GM21717 (cell line): Measurements from ENCODE around the gene DNAJC5.
"Not testable (repeated sequence)": the region's sequence is repeated elsewhere in the genome, so short reads cannot be mapped to it uniquely, and the experiment has no call there.

Experiments
- ATAC-seq: cut with Tn5 transposase; IDR thresholded peaks from one replicate; pipeline ENCODE4 v1.9.1; 2021; ENCODE audit warnings: mild to moderate bottlenecking, moderate library complexity; ENCODE audit not compliant: unreplicated experiment

DNAJC5 gene

DNA sequence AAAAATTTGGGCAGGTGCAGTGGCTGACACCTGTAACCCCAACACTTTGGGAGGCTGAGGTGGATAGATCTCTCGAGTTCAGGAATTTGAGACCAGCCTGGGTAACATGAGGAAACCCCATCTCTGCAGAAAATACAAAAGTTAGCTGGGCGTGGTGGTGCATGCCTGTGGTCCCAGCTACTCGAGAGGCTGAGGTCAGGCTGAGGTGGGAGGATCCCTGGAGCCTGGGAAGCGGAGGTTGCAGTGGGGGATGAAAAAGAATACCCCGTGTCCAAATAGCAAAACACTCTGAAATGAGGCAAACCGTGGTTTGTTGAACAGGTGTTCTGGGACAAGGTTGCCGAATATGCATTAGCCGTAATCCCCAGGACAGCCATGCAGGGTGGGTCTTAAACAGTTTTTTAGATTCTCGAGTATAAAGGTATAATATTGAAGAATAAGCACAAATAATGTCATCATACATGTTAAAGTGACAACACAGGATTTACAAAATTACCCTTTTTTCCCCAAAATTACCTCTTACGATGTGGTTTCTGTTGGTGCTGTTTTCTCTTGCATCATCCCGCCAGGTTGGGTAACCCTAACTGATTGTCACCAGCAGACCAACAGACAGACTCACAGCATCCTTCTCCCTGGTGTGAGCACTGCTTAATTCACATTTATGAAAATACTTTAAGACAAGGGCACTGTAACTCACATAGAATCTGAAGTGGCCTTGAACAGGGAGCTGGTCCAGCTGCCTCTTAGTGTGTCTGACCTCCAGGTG is 9.1 kb downstream of the DNAJC5 start:
- ATAC-seq, result no peak

DNA sequence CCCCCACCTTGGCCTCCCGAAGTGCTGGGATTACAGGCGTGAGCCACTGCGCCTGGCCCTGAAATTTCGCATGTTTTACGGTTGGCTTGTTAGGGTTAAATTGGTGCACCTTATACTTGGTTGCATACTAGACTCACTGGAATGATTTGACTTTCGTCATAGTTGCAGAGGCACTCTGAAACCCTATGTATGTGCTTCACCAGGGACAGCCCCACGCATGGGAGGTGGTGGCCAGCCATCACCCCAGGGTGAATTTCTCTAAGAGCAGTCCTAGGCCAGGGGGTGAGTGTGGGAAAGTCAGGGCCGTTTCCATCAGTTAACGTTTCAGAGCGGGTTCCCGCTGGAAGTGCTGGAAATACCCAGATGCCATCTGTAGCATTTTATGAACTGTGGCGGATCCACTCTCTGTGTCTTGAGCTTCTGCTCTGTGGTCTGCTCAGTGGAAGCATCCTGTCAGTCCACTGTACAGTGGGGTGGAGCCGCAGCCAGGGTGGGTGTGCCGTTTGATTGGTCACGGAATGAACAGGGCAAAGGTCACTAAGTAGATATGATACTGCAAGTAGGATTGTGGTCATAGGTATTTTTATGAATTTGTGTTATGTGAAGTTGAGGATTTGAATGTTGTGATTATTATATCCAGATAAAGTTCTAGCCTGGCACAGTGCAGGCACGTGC is 13.2 kb downstream of the DNAJC5 start:
- no peak for ATAC-seq

DNA sequence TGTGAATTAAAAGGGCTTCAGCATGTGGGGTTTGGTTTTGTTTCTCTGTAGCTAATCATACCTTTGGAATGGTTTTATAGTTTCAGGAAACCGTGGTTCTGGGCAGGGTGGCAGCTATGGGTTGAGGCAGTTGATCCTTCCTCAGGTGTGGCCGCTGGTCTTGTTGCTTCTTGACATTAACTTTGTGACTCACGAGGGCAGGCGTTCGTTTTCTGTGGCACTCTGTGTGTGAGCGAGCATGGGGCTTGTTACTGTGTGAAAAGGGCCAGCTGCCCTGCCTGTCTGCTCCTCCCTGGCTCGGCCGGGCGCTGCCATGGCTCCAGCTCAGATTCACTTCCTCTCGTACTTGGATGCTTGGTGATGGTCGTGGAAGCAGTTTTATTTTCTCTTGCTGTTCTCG is 16.2 kb downstream of the DNAJC5 start:
- ATAC-seq, result no peak

DNA sequence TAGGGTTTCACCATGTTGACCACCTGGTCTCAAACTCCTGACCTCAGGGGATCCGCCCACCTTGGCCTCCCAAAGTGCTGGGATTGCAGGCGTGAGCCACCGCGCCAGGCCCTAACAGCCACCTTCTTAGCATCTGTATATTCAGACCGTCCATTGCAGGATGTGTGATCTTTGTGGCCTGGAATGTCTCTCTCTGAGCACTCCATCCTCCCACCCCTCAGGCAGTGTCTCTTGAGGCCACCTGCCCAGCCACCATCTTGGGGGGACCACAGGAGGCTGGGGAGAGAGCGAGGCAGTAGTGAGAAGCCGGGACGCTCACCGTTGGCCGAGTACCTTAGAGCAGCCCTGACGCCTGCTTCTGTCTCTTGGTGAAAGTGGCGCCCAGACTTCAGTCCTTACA is 18.8 kb downstream of the DNAJC5 start:
- ATAC-seq, result no peak

DNA sequence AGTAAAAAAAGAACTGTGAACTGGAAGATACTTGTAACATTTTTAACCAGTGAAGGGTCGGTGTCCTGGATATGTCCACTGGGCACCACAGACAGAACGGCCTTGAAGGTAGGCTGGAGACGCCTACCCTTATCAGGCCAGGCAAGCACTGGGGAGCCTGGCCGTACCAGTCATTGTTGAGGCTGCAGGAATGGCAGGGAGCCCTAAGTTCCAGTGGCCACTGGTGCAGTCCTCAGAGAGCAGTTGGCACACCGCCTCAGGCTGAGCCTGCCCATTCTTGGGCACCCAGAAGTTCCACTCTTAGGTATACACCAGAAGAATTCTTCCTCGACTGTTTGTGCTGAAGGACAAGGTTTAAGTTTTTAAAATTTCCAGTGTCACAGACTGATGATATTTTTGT is 20.5 kb downstream of the DNAJC5 start:
- no peak for ATAC-seq

DNA sequence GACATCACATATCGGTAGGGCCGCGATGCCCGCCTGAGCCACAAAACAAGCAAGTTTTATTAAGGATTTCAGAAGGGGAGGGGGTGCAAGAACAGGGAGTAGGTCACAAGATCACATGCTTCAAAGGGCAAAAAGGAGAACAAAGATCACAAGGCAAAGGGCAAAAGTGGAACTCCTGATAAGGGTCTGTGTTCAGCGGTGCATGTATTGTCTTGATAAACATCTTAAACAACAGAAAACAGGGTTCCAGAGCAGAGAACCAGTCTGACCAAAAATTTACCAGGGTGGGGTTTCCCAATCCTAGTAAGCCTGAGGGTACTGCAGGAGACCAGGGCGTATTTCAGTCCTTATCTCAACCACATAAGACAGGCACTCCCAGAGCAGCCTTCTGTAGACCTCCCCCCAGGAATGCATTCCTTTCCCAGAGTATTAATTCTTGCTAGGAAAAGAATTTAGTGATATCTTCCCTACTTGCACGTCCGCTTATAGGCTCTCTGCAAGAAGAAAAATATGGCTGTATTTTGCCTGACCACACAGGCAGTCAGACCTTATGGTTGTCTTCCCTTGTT is 21.5 kb downstream of the DNAJC5 start:
- ATAC-seq, result not testable (repeated sequence)

DNA sequence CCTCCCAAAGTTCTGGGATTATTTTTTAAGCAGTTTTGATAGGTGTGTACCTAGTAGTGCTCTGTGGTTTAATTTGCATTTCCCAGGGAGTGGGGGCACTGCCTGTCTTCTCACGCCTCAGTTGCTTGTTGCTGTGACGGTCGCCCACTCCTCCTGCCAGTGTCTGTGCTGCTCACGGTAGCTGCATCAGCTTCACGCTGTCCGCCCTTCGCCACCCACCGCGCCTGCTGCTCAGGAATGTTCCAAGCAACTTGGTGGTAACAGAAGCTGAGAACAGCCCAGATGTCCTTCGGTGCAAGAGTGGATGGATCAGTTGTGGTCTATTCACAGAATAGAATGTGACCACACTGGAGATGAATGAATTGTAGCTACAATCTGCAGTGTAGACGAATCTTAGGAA is 22.9 kb downstream of the DNAJC5 start:
- no peak for ATAC-seq

DNA sequence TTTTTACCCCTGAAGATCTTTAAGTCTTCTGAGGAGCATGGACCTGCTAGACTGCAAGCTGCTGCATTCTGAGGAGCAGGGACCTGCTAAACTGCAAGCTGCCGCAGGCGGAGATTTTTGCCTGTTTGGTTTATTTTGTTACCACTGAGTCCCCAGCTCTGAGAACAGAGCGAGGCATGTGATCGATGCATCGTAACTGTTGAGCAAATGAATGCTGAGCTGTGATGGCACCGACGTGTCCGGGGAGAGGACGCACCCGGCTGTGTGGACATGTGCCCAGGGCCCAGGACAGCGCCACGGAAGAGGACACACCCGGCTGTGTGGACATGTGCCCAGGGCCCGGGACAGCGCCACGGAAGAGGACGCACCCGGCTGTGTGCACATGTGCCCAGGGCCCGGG is 24.2 kb downstream of the DNAJC5 start:
- no peak for ATAC-seq

DNA sequence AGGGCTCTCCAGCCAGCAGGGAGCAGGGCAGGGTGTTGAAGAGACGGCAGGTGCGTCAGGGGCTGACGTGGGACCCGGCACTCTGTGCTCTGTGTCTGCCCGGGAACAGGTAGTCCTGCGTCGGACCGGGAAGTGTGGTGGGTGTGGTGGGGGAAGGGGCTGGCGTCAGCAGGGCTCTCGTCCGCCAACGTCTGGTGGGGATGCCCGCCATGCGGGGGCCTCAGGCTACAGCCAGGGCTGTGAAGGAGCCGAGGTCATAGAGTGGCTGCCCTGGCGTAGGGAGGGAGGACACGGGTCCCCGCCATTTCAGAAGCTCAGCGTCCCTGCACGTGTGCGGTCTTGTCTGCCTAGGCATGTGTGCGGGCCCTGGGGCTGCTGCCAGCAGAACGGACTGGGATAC is 25.3 kb downstream of the DNAJC5 start:
- no peak for ATAC-seq

DNA sequence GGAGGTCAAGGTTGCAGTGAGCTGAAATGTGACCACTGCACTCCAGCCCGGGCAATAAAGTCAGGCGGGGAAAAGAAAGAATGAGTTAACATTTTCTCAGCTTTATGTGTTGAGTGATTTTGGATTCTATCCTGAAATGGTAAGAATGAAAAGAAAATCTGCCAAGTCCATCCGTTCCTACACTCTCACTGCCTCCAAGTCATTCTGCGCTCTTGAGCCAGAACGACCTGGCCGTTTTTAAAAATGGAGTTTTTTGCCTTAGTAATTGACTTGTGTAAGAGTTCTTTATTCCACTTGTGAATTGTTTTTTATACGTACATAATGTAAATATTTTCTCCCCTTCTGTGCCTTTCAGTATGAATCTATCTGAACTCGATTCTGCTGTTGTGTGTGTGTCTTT is 28.7 kb downstream of the DNAJC5 start:
- no peak for ATAC-seq

DNA sequence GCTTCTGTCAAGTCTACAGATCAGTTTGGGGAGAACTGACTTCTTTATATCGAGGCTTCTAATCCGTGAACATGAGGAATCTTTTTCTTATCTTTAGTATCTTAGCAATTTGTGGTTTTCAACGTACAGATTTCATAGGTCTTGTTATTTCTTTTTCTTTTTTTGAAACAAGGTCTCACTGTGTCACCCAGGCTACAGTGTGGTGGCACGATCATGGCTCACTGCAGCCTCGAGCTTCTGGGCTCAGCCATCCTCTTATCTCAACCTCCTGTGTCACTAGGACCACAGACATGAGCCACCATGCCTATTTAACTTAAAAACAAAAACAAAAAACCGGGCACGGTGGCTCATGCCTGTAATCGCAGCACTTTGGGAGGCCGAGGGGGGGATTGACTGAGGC is 29.3 kb downstream of the DNAJC5 start:
- ATAC-seq, result no peak

DNA sequence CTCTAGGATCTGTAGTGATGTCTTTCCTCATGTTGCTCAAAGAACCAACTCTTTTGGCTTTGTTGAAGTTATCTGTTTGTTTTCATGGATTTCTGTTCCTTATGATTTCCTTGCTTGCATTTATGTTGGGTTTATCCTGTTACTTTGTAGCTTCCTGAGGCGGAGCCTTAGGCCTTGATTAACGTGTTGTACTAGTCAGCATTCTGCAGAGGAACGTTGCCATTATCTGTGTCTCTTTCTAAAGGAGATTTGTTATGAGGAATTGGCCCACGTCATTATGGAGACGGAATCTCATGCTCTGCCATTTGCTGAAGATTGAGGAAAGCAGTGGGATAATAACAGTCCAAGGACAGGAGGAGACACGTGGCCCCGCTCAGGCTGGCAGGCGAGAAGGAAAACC is 31.4 kb downstream of the DNAJC5 start:
- no peak for ATAC-seq

DNA sequence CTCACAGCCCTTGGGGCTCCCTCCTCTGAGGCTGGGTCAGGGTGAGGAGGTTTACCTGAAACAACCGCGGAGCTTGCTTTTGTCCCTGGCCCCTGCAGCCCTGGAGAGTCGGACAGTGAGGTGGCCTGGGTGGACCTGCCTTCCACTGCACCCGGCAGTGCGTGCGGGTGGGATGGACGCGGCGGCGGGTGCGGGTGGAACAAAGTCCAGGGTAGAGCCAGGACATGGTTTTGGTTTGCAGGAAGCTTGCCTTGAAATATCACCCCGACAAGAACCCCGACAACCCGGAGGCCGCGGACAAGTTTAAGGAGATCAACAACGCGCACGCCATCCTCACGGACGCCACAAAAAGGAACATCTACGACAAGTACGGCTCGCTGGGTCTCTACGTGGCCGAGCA is 34.1 kb downstream of the DNAJC5 start:
- no peak for ATAC-seq

DNA sequence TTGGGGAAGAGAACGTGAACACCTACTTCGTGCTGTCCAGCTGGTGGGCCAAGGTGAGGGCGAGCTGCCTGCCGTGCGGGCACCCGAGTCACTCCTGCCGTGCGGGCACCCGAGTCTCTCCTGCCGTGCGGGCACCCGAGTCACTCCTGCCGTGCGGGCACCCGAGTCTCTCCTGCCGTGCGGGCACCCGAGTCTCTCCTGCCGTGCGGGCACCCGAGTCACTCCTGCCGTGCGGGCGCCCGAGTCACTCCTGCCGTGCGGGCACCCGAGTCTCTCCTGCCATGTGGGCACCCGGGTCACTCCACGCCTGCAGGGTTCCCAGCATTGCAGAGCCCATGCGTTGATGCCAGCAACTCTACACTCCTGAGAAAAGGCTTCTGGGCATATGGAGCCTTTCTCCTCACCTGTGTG is 34.6 kb downstream of the DNAJC5 start:
- not testable (repeated sequence) for ATAC-seq

DNA sequence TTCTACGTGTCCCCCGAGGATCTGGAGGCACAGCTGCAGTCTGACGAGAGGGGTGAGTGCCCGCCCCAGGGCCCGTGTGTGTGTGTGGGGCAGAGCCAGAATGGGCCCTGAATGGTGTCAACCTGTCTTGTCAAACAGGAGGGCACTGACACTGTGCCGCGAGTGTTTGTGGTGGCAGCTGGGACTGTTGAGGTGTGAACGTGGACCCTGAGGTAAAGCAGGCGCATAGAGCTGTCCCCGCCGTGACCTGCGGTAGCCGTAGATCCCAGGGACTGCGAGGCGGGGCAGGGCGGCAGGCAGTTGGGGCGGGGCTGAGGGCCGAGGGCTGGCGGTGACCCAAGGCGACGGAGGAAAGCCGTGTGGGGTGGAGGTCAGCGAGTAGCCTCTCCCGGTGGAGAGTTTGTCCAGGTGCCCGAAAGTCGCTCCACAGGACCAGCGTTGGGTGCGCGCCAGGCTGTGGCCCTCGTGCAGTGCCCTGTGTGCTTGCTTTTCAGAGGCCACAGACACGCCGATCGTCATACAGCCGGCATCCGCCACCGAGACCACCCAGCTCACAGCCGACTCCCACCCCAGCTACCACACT is 36.1 kb downstream of the DNAJC5 start:
- no peak for ATAC-seq

DNA sequence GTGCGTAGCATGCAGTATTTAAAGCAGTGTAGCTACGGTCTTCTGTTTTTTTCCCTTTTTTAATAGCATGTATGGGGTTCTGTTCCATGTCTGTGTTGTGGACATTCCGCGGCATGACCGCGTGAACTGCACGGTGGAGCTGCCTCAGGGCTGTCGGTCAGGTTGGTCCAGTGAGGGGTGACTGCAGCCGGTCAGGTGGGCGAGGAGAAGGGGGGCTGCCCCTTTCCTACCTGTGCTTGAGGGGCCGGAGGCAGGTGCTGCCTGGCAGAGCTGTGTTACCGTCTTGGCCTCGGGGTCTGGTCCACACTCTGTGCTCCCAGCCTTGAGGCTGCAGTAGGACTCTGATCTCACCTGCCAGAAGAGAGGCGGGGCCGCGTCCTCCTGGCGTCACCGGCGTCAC is 36.8 kb downstream of the DNAJC5 start:
- ATAC-seq, result no peak

DNA sequence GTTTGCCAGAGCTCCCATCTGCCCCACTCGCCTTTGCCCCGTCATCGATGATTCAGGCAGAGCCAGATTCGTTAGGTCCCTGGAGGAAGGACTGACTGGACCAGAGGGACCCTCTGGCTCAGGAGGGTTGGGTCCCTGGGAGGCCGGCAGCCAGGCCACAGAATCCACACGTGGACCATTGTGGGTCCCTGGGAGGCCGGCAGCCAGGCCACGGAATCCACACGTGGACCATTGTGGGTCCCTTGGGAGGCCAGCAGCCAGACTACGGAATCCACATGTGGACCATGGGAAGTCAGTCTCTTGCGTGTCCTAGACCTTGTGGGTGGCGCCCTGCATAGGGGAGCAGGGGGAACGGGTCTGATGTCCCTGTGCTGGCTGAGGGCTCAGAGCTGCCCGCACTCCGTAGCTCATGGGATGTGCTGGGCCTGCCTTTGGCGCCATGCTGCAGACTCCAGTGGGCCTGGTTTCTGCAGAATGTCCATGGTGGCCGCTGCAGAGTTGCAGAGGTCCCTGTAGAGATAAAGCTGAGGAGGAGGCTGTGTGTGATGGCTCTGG is 37.8 kb downstream of the DNAJC5 start:
- no peak for ATAC-seq

DNA sequence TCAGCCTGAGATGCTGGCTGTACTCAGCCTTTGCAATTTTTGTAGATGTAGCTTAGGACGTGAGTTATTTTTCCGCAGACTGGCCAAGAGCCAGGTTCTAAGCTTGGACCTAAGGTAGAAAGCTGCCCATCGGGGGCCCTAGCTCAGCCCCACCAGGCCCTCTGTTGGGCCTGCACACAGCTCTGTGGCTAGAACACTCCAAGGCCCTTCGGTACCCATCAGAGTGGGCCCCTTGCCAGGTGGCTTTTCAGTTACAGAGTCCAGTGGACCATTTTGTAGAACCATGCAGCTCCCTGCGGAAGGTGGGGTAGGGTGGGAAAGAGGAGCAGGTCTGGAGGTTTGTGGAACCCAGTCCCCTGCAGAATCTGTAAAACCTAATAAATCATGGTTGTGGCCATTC is 38.7 kb downstream of the DNAJC5 start:
- ATAC-seq, result no peak

DNA sequence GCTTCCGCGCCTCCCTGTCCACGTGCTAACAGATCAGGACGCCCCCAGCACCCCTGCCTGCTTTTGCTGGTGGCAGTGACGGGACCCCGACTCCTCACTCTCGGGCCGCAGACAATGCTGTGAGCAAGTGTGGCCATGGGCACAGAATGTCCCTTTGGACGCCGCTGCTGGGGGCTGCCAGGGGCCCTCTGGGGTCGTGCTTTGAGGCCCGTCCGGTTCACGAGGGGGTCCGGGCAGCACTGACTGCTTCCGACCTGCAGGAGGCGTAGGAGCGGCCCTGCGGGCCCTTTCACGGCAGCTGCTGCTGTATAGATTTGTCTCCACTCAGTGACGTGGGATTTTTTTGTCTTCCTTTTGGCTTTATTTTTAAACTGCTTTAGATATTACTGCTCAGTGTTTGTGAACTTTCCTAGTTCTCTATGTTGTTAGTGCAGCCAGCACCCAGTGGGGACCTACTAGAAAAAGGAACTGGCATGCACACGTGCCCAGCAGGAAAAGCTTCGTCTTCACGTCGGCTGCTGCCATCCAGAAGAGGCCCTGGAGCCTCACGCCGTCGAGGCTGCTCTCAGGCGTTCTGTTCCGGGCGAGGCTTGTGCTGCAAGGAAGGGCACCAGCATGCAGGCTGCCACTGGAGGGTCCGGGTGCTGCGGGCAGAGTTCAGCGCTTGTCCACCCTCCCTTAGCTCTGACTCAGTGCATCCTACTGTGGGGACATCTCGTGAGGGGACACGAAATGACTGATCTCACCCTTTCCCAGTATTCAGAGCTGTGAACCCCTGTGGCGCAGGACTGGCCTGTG is 39.5 kb downstream of the DNAJC5 start:
- ATAC-seq, result no peak

DNA sequence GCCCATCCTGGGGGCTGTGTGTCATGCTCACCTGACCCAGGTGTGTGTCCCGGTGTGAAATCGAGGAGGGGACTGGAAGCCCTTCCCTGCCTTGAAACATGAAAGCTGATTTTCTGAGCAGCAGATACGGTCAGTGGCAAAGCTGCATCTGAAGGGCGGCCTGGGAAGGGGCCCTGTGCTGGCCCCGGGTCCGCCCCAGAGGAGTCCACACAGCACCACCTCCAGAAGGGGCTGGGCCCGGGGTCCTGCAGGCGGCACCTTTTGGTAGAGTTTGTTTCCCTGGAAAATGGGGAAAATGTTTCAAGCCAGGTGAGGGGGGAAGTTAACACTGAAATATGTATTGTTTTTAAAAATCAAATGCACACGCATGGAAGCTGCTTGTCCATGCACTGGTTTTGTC is 40.5 kb downstream of the DNAJC5 start:
- no peak for ATAC-seq

DNA sequence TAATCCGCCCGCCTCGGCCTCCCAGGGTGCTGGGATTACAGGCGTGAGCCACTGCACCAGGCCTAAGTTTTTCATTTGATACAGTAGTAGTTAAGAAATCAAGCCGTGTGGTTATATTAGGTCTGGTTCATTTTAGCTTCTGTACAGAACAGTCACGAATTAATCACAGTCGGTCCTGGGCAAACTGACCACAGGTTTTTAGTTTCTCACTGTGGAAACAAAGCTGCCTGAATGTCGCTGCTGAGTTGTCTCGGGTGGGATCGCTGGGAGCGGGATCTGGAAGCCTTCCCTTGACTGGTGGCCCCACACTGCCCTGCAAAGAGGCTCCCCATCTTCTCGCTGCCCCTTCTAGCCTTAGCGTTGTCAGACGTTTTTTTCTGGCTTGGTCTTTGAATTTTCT is 42.7 kb downstream of the DNAJC5 start:
- no peak for ATAC-seq
